IMR-90 (cell line): Measurements from ENCODE around the gene PPP1R1C. TPM values are rescaled to one million over a fixed set of nuclear protein-coding genes. Genes with fewer than 3 reads are reported as not detected.
A peak's percentile ranks its signal among the peaks of the same experiment; 100 is the strongest.

Experiments
- ATAC-seq: fragments of 200-7000 bp; cut with Tn5 transposase; 2 replicates; pipeline ENCODE4 v1.9.1; 2020; ENCODE audit warnings: low read depth, mild to moderate bottlenecking, moderate library complexity
- BruUV-seq: library from RNA; stranded (reverse); fragments of 400-500 nt; replicated peaks from 2 replicates; lab custom pipeline; 2021; lab: Mats Ljungman, UMichigan
- CTCF ChIA-PET: fragments of 300-600 bp; formaldehyde crosslinking; extraction: SDS; loops from one replicate; lab custom pipeline; 2021; ENCODE audit warnings: antibody characterized with exemption; lab: Yijun Ruan, JAX
- POLR2A ChIA-PET: fragments of 300-600 bp; sonication (Branson Sonifier 250); formaldehyde crosslinking; loops from one replicate; lab custom pipeline; 2022; ENCODE audit warnings: antibody characterized with exemption; ENCODE audit not compliant: unreplicated experiment; lab: Charles Lee
- DNase-seq: peaks from one replicate; pipeline ENCODE4 v3.0.0; 2013
- H2AFZ ChIP-seq: replicated peaks from 2 replicates; pipeline ENCODE3; 2013; ENCODE audit warnings: low read length, mild to moderate bottlenecking; ENCODE audit not compliant: poor library complexity
- H2AK5ac ChIP-seq: 2 replicates; pipeline ENCODE4 v1.6.1; 2013; ENCODE audit warnings: low read depth, low read length, inconsistent platforms
- H2AK9ac ChIP-seq: replicated peaks from 2 replicates; pipeline ENCODE3; 2013; ENCODE audit warnings: mild to moderate bottlenecking, low read depth, low read length, moderate library complexity; ENCODE audit not compliant: poor library complexity
- H2BK120ac ChIP-seq: 2 replicates; pipeline ENCODE4 v1.6.1; 2013; ENCODE audit warnings: low read depth, low read length, inconsistent platforms
- H2BK15ac ChIP-seq: 3 replicates; pipeline ENCODE4 v1.6.1; 2013; ENCODE audit warnings: low read depth, low read length, inconsistent platforms
- H2BK20ac ChIP-seq: 2 replicates; pipeline ENCODE4 v1.6.1; 2013; ENCODE audit warnings: low read depth, mild to moderate bottlenecking, inconsistent platforms, low read length, moderate library complexity
- H2BK5ac ChIP-seq: 2 replicates; pipeline ENCODE4 v1.6.1; 2013; ENCODE audit warnings: mild to moderate bottlenecking, low read depth, low read length, inconsistent platforms; ENCODE audit not compliant: poor library complexity, severe bottlenecking
- H3K14ac ChIP-seq: replicated peaks from 2 replicates; pipeline ENCODE4 v1.6.1; 2013; ENCODE audit warnings: low read depth, low read length, inconsistent platforms
- H3K18ac ChIP-seq: 2 replicates; pipeline ENCODE4 v1.6.1; 2013; ENCODE audit warnings: low read depth, low read length, control low read depth
- H3K23ac ChIP-seq: 2 replicates; pipeline ENCODE4 v1.6.1; 2013; ENCODE audit warnings: low read depth, low read length, inconsistent platforms
- H3K27ac ChIP-seq: 2 replicates; pipeline ENCODE4 v1.5.1; 2013; ENCODE audit warnings: mild to moderate bottlenecking, control low read depth, low read length; ENCODE audit not compliant: insufficient read depth
- H3K27me3 ChIP-seq: 2 replicates; pipeline ENCODE4 v1.6.1; 2013; ENCODE audit warnings: low read length; ENCODE audit not compliant: control insufficient read depth, insufficient read depth
- H3K36me3 ChIP-seq: 2 replicates; pipeline ENCODE4 v1.6.1; 2013; ENCODE audit warnings: low read length, mixed read lengths; ENCODE audit not compliant: control insufficient read depth, insufficient read depth
- H3K4ac ChIP-seq: 2 replicates; pipeline ENCODE4 v1.6.1; 2013; ENCODE audit warnings: low read depth, low read length, inconsistent platforms
- H3K4me1 ChIP-seq: 2 replicates; pipeline ENCODE4 v1.6.1; 2013; ENCODE audit warnings: low read length, mixed read lengths; ENCODE audit not compliant: control insufficient read depth, insufficient read depth
- H3K4me2 ChIP-seq: 2 replicates; pipeline ENCODE4 v1.6.1; 2013; ENCODE audit warnings: low read depth, mild to moderate bottlenecking, control low read depth, low read length, moderate library complexity
- H3K4me3 ChIP-seq: 2 replicates; pipeline ENCODE4 v1.5.1; 2013; ENCODE audit warnings: low read depth, mild to moderate bottlenecking, control low read depth, low read length, moderate library complexity; ENCODE audit not compliant: insufficient read depth
- H3K56ac ChIP-seq: 2 replicates; pipeline ENCODE4 v1.6.1; 2013; ENCODE audit warnings: low read length, inconsistent platforms; ENCODE audit not compliant: insufficient read depth; ENCODE audit errors: extremely low read depth
- H3K79me1 ChIP-seq, 2 experiments: 2 replicates each; pipeline ENCODE4 v1.6.1; 2013; ENCODE audit warnings: low read length in 2 of 2, inconsistent platforms in 1 of 2, low read depth in 1 of 2
- H3K9ac ChIP-seq: 2 replicates; pipeline ENCODE4 v1.6.1; 2013; ENCODE audit warnings: low read depth, low read length, control low read depth
- H3K9me1 ChIP-seq: 2 replicates; pipeline ENCODE4 v1.6.1; 2013; ENCODE audit warnings: low read length, inconsistent platforms; ENCODE audit not compliant: insufficient read depth
- H3K9me3 ChIP-seq: 2 replicates; pipeline ENCODE4 v1.6.1; 2013; ENCODE audit warnings: low read length; ENCODE audit not compliant: control insufficient read depth, insufficient read depth
- H4K20me1 ChIP-seq: 2 replicates; pipeline ENCODE4 v1.6.1; 2013; ENCODE audit warnings: low read length, inconsistent platforms; ENCODE audit not compliant: insufficient read depth
- H4K5ac ChIP-seq: 2 replicates; pipeline ENCODE4 v1.6.1; 2013; ENCODE audit warnings: mild to moderate bottlenecking, low read depth, low read length, control low read depth
- H4K8ac ChIP-seq, 2 experiments: 2 replicates each; pipeline ENCODE4 v1.6.1; 2013; ENCODE audit warnings: low read depth in 2 of 2, low read length in 2 of 2, control low read depth in 1 of 2, inconsistent platforms in 1 of 2
- H4K91ac ChIP-seq: 2 replicates; pipeline ENCODE4 v1.6.1; 2013; ENCODE audit warnings: low read depth, low read length, inconsistent platforms; ENCODE audit not compliant: insufficient read depth
- BHLHE40 ChIP-seq: fragments of 150-350 bp; IDR thresholded peaks from 2 replicates; pipeline ENCODE4 v1.6.1; 2016; ENCODE audit warnings: mild to moderate bottlenecking, low read depth, low read length
- CEBPB ChIP-seq: IDR thresholded peaks from 2 replicates; pipeline ENCODE4 v1.6.1; 2012; ENCODE audit warnings: low read depth, low read length, improper control_type of control experiment
- CHD1 ChIP-seq: IDR thresholded peaks from 2 replicates; pipeline ENCODE4 v1.6.1; 2012; ENCODE audit warnings: low read depth, low read length, improper control_type of control experiment
- CTCF ChIP-seq: conservative IDR thresholded peaks from 2 replicates; pipeline ENCODE4 v1.5.1; 2012; ENCODE audit warnings: mild to moderate bottlenecking, low read depth, low read length, improper control_type of control experiment
- NFE2L2 ChIP-seq: fragments of 150-350 bp; IDR thresholded peaks from 2 replicates; pipeline ENCODE4 v1.6.1; 2016; ENCODE audit warnings: low read depth, mild to moderate bottlenecking, low read length
- RCOR1 ChIP-seq: IDR thresholded peaks from 2 replicates; pipeline ENCODE4 v1.6.1; 2012; ENCODE audit warnings: mild to moderate bottlenecking, low read length, improper control_type of control experiment; ENCODE audit not compliant: insufficient replicate concordance
- RFX5 ChIP-seq: IDR thresholded peaks from 2 replicates; pipeline ENCODE4 v1.8.0; 2012; ENCODE audit warnings: low read depth, mild to moderate bottlenecking, low read length, moderate library complexity
- SMC3 ChIP-seq: fragments of 150-350 bp; IDR thresholded peaks from 2 replicates; pipeline ENCODE4 v1.6.1; 2016; ENCODE audit warnings: low read depth, mild to moderate bottlenecking, antibody characterized with exemption, low read length, moderate library complexity
- USF2 ChIP-seq: fragments of 150-350 bp; IDR thresholded peaks from 2 replicates; pipeline ENCODE4 v1.6.1; 2017; ENCODE audit warnings: mild to moderate bottlenecking, antibody characterized with exemption, low read length, low read depth
- WGBS, 2 experiments: methylation state at CpG; one replicate each; pipeline versions ENCODE4 v1.1.5 to v1.1.7; 2013; ENCODE audit warnings: missing lambda C conversion rate in 2 of 2; ENCODE audit not compliant: insufficient read length in 1 of 2; ENCODE audit errors: extremely low coverage in 2 of 2; 5-methylcytosine and 5-hydroxymethylcytosine counted together
- dilution Hi-C: fragments of 300-500 bp; cut with HindIII; formaldehyde crosslinking; loops from one replicate; pipeline ENCODE4 v1.14.3; 2018; ENCODE audit warnings: low sequenced_read_pairs; ENCODE audit not compliant: unreplicated experiment
- in situ Hi-C: fragments of 300-500 bp; cut with MboI; formaldehyde crosslinking; loops from 3 replicates; pipeline ENCODE4 v1.14.3; 2019; ENCODE audit warnings: low sequenced_read_pairs, inconsistent platforms, mixed read lengths
- intact Hi-C: fragments of 100-400 bp; cut with micrococcal nuclease; formaldehyde crosslinking; loops from 2 replicates; pipeline ENCODE4 v1.10.0; 2022
- polyA plus RNA-seq, 3 experiments: library from polyadenylated mRNA; depleted of rRNA; stranded (reverse); fragments of >200 nt; gene quantifications; 2 replicates each; pipeline ENCODE4 v1.2.3, GENCODE V29; 2012; ENCODE audit warnings: low replicate concordance in 1 of 3
- total RNA-seq: library from RNA; depleted of rRNA; stranded (reverse); fragments of >200 nt; gene quantifications from 2 replicates; pipeline ENCODE4 v1.2.3, GENCODE V29; 2012

The PPP1R1C gene
- total and polyA plus RNA-seq, 2 of the 4 experiments (the other 2 are of a cell fraction): 0.10 to 0.36 TPM

GRCh38 chr2:182142062-182142461, 156.4 kb downstream of the PPP1R1C start:
- H2AFZ ChIP-seq: peak overlapping the region; percentile 5
- POLR2A ChIA-PET: no interaction called here
- 28% methylated on average over 3 of the region's 6 CpGs; no CpG with 5 or more reads in 1 of the 2 experiments for WGBS, 2 experiments
- H3K4me1 ChIP-seq: no peaks in the 10 kb centered on the region
- H4K20me1 ChIP-seq: no peaks in the 10 kb centered on the region
- H3K56ac ChIP-seq: no peak overlapping the region
- H3K4me2 ChIP-seq: no peak overlapping the region
- in situ Hi-C loops: loop anchor here (25.0 kb wide), 1 partner anchor 555 kb away; no protein-coding TSS in a partner anchor
- no peak overlapping the region for H4K5ac ChIP-seq
- DNase-seq (no peak), ATAC-seq (no peak)
- H4K91ac ChIP-seq: no peak overlapping the region
- H2BK15ac ChIP-seq: no peak overlapping the region
- H3K4me3 ChIP-seq: no peak overlapping the region
- intact Hi-C loops: no loop called here
- TF ChIP-seq RFX5: no peak
- no peak for TF ChIP-seq SMC3
- TF ChIP-seq RCOR1: no peak
- no peak for TF ChIP-seq CHD1
- no peak for TF ChIP-seq USF2
- no peak for TF ChIP-seq NFE2L2
- TF ChIP-seq CEBPB: no peak
- TF ChIP-seq CTCF: no peak
- no peak for TF ChIP-seq BHLHE40
- H3K9me3 ChIP-seq: no peaks in the 10 kb centered on the region
- peaks cover 2% of the 10 kb centered on the region; the same call in 1 of the 2 replicates for H3K9me1 ChIP-seq
- H2AK5ac ChIP-seq: no peak overlapping the region
- H2BK20ac ChIP-seq: no peak overlapping the region
- BruUV-seq: no TSS peak
- no peak overlapping the region for H3K23ac ChIP-seq
- no peaks in the 10 kb centered on the region for H3K79me1 ChIP-seq
- H4K8ac ChIP-seq: no peak overlapping the region
- H2AK9ac ChIP-seq: no peak overlapping the region
- no peak overlapping the region for H3K27ac ChIP-seq
- no peak overlapping the region for H3K4ac ChIP-seq
- no peak overlapping the region for H3K18ac ChIP-seq
- no peaks in the 10 kb centered on the region for H3K27me3 ChIP-seq
- no peak overlapping the region for H3K9ac ChIP-seq
- no peak overlapping the region for H3K14ac ChIP-seq
- no peak overlapping the region for H2BK5ac ChIP-seq
- H3K36me3 ChIP-seq: no peaks in the 10 kb centered on the region
- dilution Hi-C loops: no loop called here
- no peak overlapping the region for H2BK120ac ChIP-seq
- CTCF ChIA-PET: no interaction called here
